Left lobe of liver (tissue), 2 donors: ENCODE data around the gene ZNF594. TPM values are rescaled to one million over a fixed set of nuclear protein-coding genes. Genes with fewer than 3 reads are reported as not detected.
"Not testable (repeated sequence)": the region's sequence is repeated elsewhere in the genome, so short reads cannot be mapped to it uniquely, and the experiment has no call there.

ENCODE experiments used
- ATAC-seq: fragments of 200-7000 bp; cut with Tn5 transposase; one replicate; pipeline ENCODE4 v1.9.1; 2020; ENCODE audit warnings: mild to moderate bottlenecking, moderate library complexity
- DNase-seq: peaks from one replicate; pipeline ENCODE4 v3.0.0-alpha.2; 2020; ENCODE audit warnings: low spot score
- total RNA-seq: library from RNA; stranded (reverse); gene quantifications from one replicate; pipeline ENCODE4 v1.2.1, GENCODE V29; 2021
- donor health status: DM: no; HTN: no; CAD: no; lungs with moderate emphysema.
- donor health status: DM: no; HTN: yes; CAD: no.

ZNF594 gene
- 2.3 TPM for total RNA-seq

GRCh38 chr17:5191541-5192417 is at the start of gene ZNF594:
Gene ZNF594 (minus strand): TSS chr17:5191868. CDS start chr17:5184256, 7,612 bp downstream.
- DNase-seq: peak; percentile 95
- peak; percentile 99 for ATAC-seq

DNA sequence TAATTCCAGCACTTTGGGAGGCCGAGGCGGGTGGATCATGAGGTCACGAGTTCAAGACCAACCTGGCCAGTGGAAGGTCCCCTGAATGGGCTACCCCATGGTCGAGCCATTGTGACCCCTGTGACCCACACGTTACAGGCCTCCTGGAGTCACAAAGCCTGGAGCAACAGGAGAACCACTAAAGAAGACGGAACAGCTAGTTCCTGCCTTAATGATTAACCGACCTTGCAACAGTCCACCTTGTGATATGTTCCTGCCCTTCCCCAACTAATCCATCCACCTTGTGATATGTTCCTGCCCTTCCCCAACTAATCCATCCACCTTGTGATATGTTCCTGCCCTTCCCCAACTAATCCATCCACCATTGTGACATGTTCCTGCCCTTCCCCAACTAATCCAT is 48.1 kb upstream of the ZNF594 start:
- not testable (repeated sequence) for ATAC-seq, DNase-seq

DNA sequence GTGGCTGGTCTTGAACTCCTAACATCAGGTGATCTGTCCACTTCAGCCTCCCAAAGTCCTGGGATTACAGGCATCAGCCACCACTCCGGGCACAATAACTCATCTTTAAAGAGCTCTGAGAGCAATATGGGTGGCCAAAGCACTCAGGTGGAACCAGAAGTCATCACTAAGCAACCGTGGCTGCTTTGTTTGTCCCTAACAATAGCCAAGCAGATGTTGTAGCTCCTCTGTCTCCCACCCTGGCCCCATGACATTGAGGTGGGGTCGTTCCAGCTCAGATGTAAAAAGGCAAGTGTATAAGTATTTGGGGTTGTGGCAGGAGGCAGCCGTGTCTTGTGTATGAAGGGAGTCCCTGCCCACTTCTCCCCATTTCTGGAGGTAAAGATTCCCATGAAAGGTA is 46.7 kb upstream of the ZNF594 start:
- no peak for ATAC-seq
- DNase-seq: no peak

GRCh38 chr17:5237541-5238016 is 45.9 kb upstream of the ZNF594 start:
- ATAC-seq (peak; percentile 95), DNase-seq (peak; percentile 74)

GRCh38 chr17:5236938-5237540 is 45.4 kb upstream of the ZNF594 start:
- no peak for ATAC-seq
- DNase-seq: no peak

- DNase-seq (no peak), ATAC-seq (peak; percentile 7)
Observed at GRCh38 chr17:5234645-5235576, 43.2 kb upstream of the ZNF594 start, which contains the start of gene SCIMP. Gene SCIMP (minus strand): TSS chr17:5234860. CDS start chr17:5234755, 105 bp downstream.

DNA sequence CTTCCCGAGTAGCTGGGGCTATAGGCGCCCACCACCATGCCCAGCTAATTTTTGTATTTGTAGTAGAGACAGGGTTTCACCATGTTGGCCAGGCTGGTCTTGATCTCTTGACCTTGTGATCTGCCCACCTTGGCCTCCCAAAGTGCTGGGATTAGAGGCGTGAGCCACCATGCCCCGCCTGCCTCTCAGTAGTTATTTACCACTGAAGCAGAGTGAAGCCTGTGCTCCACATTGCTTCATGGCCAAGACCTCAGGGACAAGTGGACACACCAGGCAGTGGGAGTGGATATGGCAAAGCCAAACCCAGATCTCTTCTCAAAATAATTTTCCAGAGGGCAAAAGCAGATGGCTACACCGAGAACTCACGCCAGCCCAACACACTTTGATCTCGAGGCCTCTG is 41.8 kb upstream of the ZNF594 start:
- not testable (repeated sequence) for DNase-seq, ATAC-seq

GRCh38 chr17:5226940-5227878 is 35.5 kb upstream of the ZNF594 start:
- DNase-seq (no peak), ATAC-seq (no peak)

GRCh38 chr17:5225668-5226457 is 34.2 kb upstream of the ZNF594 start:
- DNase-seq (no peak), ATAC-seq (no peak)

DNA sequence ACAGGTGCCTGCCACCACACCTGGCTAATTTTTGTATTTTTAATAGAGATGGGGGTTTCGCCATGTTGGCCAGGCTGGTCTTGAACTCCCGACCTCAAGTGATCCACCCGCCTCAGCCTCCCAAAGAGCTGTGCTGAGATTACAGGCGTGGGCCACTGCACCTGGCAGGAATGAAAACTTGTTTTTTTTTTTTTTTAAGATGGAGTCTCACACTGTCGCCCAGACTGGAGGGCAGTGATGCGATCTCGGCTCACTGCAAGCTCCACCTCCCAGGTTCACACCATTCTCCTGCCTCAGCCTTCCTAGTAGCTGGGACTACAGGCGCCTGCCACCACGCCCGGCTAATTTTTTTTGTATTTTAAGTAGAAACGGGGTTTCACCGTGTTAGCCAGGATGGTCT is 30.2 kb upstream of the ZNF594 start:
- ATAC-seq, DNase-seq: not testable (repeated sequence)

DNA sequence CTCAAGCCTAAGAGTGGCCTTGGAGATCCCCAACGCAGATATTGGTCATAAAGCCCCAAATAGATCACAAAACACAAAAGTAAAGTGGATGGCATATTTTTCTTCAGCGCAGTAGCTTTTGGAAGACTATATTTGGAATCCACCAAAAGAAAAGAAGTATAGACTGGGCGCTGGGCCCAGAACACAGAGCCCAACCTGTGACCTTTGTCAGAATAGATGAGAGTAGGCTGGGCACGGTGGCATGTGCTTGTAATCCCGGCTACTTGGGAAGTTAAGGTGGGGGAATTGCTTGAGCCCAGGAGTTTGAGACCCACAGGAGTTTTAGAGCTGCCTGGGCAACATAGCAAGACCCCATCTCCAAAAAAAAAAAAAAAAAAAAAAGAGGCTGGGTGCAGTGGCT is 28.4 kb upstream of the ZNF594 start:
- ATAC-seq (peak; percentile 83), DNase-seq (peak; percentile 53)

- ATAC-seq: no peak
- no peak for DNase-seq
Observed at GRCh38 chr17:5219536-5219935, 27.9 kb upstream of the ZNF594 start.

GRCh38 chr17:5217562-5217961 is 25.9 kb upstream of the ZNF594 start:
- ATAC-seq, DNase-seq: not testable (repeated sequence)

DNA sequence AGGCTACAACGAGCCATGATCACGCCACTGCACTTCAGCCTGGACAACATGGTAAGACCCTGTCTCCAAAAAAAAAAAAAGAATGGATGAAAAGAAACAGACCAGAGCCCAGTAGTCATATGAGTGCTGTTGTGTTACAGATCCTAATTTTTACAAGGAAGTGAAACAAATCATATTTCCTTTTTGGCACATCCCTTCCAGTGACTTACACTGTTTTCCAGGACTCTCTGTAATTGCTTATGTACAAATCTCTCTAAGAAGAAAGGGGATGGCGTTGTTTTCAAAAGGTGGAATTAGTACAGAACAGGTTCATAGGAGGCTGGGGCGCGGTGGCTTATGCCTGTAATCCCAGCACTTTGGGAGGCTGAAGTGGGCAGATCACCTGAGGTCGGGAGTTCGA is 19.8 kb upstream of the ZNF594 start:
- ATAC-seq (no peak), DNase-seq (no peak)

- no peak for DNase-seq
- ATAC-seq: no peak
Observed at GRCh38 chr17:5210614-5211252, 19.1 kb upstream of the ZNF594 start.

DNA sequence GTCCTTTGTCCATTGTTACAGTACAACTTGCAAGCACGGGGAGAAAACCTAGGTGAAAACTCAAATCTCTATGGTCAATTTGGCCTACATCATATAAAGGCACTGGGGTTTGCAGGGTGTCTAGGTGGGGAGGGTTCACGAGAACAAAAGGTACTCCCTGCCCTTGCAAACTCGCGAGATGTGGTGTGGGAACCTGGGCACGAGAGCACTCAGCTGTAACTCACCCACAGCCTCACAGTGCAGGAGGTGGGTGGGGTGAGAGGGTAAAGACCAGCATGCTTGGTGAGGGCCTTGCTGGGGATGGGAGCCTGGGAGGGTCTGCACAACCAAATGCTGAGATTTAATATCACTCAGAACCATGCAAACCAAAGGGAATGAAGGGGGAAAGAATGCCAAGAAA is 18.4 kb upstream of the ZNF594 start:
- no peak for ATAC-seq
- no peak for DNase-seq

DNA sequence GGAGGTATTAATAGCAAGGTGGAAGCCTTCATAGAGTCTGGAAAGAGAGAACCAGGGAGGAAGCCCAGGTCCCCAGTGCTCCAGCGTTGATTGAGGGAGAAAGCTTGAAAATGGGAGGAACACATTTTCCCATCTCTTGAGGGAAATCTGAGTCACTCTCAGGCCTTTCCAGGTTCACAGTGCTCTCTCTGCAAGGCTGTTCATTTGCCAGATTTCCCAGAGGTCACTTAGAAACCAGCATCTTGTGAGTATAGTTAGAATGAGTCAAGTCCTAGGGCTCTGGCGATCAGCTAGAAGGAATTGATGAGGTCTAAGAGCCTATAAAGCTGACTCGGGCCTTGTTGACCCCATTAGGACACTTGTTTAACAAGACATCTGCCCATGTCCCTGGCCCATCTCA is 17.7 kb upstream of the ZNF594 start:
- DNase-seq: no peak
- no peak for ATAC-seq

GRCh38 chr17:5203908-5204294 is 12.2 kb upstream of the ZNF594 start:
- ATAC-seq: no peak
- DNase-seq: no peak
